GM10266 (cell line): Measurements from ENCODE around the gene RNLS.
"Not testable (repeated sequence)": the region's sequence is repeated elsewhere in the genome, so short reads cannot be mapped to it uniquely, and the experiment has no call there.

ENCODE experiments used
- DNase-seq: peaks from one replicate; pipeline ENCODE4 v3.0.0; 2012; ENCODE audit errors: extremely low spot score
- CTCF ChIP-seq: IDR thresholded peaks from 2 replicates; pipeline ENCODE4 v1.5.1; 2012; ENCODE audit warnings: mild to moderate bottlenecking, low read depth; ENCODE audit not compliant: control insufficient read depth, insufficient read depth; ENCODE audit errors: missing control alignments

The RNLS gene

GRCh38 chr10:88288320-88289059 lies 294.6 kb downstream of the RNLS start:
- no peak for TF ChIP-seq CTCF

GRCh38 chr10:88286030-88286429 lies 297.1 kb downstream of the RNLS start:
- no peak for DNase-seq
- no peak for TF ChIP-seq CTCF

More at GRCh38 chr10:88288320-88289059, 294.6 kb downstream of the RNLS start:
- peak; percentile 27 for DNase-seq

GRCh38 chr10:88281592-88282347 lies 301.3 kb downstream of the RNLS start:
- no peak for TF ChIP-seq CTCF
- DNase-seq = peak; percentile 14

GRCh38 chr10:88280518-88280917 lies 302.6 kb downstream of the RNLS start:
- no peak for TF ChIP-seq CTCF
- no peak for DNase-seq

GRCh38 chr10:88278912-88279311 lies 304.2 kb downstream of the RNLS start:
- no peak for TF ChIP-seq CTCF
- no peak for DNase-seq

GRCh38 chr10:88276945-88277344 lies 306.2 kb downstream of the RNLS start:
- not testable (repeated sequence) for DNase-seq

GRCh38 chr10:88274286-88274685 lies 308.8 kb downstream of the RNLS start:
- DNase-seq = no peak
- TF ChIP-seq CTCF = no peak
